Activated gamma-delta T cell (primary cell): ENCODE results near the gene FLT3LG.

ENCODE experiments used
- DNase-seq: peaks from one replicate; lab custom pipeline; 2025; lab: John Stamatoyannopoulos, UW

Gene FLT3LG

DNA sequence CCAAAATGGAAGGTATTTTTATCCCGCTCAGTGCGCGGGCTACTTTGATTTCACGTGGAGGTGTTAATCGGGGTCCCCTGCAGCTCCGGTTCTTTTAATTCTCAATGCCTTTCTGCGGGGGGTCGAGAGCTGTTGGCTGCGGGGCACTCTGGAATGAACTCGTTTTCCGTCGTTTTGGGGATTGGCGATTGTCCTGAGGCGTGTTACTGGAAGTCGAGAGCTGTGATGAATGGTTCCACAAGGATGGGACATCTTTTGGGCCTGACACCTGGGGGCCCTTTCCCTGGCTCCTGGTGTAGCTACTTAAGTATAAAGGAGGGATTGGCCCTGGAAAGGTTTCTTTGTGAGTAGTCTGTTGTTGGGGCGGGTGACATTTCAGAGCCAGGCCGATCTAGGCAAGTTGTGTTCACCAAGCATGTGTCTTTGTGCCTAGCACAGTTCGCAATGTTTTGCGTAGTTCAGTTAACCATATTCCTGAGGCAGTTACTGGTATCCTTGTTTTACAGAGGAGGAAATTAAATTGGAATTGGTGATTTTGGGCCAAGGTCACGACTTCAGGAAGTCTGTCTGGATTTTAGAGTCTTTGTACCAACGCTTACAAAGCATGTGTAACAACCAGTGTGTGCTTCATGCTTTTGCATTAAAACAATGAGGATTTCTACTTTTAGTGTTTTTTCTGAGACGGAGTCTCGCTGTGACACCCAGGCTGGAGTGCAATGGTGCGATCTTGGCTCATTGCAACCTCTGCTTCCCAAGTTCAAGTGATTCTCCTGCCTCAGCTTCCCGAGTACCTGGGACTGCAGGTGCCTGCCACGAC is 14.2 kb downstream of the FLT3LG start:
- DNase-seq, result no peak

DNA sequence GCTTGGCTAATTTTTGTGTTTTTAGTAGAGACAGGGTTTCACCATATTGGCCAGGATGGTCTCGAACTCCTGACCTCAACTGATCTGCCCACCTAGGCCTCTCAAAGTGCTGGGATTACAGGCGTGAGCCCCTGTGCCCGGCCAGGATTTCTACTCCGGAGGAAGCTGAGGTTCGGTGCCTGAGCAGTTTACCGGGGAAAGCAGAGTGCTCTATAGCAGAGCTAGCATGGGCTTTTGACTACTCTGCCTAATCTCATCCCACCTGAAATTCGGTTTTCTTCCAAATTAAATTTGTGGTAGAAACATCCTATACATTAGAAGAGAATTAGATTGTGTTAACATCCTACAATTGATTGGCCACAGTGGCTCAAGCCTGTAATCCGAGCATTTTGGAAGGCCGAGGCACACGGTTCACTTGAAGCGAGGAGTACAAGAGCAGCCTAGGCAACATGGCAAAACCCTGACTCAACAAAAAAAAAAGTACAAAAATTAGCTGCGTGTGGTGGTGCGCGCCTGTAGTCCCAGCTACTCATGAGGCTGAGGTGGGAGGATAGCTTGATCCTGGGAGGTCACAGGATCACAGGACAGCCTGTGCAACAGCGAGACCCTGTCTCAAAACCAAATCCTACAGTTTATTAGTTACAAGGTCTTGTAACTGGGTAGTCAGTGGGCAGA is 15.0 kb downstream of the FLT3LG start:
- no peak for DNase-seq

DNA sequence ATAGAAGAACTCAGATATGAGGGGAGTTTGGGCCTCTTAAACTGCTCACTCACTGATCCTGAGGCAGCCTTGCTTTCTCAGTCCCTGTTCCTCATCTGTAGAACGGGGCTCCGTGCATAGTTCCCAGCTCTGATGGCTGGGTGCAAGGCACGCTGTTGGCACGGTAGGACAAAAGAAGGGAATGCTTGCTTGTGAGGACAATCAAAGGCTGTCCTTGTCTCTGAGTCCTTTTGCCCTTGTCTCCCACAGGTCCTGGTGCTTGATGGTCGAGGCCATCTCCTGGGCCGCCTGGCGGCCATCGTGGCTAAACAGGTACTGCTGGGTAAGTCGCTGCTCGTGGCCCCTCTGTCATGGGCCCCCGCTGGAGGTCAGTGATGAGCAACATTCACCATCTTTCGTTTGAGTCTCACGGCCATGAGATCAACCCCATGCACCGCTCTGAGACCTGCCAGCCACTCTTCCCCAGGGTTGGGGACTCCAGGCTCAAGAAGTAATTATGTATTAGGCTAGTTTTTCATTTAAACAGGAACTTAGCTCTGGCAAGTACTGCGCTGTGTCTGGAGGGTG is 15.7 kb downstream of the FLT3LG start:
- DNase-seq, result no peak

DNA sequence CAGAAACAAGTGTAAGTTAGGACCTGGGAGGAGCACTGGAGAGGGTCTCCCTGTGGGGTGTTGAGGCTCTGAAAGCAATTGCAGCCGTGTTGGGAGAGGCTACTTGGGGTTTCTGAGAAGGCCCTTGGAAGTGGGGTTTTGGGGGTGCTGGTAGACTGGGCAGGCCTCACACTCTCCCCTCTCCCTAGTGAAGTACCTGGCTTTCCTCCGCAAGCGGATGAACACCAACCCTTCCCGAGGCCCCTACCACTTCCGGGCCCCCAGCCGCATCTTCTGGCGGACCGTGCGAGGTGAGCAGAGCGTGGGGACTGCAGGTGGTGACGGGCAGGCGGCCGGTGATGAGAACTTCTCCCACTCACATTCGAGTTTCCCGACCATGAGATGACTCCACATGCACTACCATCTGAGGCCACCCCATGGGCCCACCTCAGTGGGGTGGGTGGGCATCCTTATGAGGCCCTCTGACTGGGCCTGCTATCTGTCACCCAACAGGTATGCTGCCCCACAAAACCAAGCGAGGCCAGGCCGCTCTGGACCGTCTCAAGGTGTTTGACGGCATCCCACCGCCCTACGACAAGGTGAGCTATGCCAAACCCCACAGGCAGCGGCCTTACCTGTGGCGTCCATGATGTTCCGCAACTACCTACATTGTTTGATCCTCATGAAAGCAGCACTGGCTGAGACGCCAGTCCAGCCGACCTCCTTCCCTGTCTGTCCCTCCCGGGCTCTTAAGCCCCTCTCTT is 16.4 kb downstream of the FLT3LG start:
- DNase-seq, result no peak

DNA sequence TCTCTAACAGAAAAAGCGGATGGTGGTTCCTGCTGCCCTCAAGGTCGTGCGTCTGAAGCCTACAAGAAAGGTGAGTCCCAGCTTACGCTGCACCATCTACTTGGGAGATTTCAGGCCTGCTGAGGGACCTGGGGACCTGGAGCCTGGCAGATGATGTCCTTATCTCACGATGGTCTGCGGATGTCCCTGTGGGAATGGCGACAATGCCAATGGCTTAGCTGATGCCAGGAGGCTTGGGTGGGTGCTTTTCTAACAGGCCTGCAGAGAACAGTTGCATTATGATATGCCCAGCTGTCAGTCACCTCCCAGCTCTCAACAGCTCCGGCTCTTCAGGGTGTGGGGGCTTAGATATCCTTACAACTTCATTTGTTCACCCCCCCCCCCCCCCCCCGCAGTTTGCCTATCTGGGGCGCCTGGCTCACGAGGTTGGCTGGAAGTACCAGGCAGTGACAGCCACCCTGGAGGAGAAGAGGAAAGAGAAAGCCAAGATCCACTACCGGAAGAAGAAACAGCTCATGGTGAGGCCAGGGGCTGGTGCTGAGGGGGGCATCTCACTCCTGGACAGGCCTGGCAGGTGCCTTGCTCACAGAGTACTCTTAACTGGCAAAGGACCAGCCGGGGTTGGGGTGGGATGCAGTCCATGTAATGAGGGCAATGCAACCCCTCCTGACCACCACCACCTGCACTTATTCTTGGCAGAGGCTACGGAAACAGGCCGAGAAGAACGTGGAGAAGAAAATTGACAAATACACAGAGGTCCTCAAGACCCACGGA is 17.2 kb downstream of the FLT3LG start:
- DNase-seq, result no peak

DNA sequence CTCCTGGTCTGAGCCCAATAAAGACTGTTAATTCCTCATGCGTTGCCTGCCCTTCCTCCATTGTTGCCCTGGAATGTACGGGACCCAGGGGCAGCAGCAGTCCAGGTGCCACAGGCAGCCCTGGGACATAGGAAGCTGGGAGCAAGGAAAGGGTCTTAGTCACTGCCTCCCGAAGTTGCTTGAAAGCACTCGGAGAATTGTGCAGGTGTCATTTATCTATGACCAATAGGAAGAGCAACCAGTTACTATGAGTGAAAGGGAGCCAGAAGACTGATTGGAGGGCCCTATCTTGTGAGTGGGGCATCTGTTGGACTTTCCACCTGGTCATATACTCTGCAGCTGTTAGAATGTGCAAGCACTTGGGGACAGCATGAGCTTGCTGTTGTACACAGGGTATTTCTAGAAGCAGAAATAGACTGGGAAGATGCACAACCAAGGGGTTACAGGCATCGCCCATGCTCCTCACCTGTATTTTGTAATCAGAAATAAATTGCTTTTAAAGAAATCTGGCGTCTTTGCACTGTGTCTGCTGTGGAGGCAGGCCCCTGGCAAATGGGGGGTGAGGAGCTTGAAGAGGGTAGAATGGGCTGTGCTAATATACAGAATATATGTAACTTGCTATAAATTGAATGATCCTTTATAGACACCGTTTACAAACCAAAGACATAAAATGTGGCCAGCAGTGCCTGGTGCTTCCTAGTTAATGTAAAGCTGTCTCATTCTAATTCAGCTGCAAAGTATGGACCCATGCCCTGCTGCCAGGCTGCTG is 18.0 kb downstream of the FLT3LG start:
- no peak for DNase-seq

DNA sequence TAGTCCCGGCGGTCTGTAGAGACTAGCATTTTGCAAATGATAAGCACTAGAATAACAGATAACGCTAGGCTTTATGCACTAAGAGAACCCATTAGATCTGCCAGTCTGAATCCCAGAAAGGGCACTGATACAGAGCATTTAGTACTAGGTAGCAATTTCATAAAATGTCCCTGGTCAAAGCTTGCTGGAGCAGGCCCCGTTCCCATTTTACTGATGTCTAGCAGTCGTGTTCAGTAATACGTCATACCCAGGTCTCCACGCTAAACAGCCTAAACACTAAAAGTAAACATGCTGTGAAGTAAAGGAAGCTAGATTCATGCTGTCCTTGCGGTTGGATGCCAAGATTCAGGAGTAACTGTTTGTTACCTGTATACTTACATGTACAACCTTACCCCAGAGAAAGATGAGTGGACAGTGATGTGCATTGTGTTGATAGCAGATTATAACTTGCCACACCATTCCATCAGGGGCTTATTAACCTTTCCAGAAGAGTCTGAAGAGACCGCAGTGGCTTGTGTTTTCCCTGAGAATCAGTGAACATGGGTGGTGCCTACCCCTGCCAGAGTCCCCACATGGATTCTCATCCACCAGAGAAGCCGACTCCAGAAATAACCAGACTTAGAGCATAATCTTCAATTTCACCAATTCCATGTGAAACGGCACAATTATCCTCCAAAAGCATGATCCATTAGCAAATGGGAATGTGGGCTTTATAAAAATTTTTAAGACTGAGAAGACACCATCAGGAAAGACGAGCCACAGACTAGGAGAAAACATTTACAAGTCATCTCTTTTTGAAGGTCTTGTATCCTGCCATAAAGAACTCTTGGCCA is 18.8 kb downstream of the FLT3LG start:
- DNase-seq, result no peak

DNA sequence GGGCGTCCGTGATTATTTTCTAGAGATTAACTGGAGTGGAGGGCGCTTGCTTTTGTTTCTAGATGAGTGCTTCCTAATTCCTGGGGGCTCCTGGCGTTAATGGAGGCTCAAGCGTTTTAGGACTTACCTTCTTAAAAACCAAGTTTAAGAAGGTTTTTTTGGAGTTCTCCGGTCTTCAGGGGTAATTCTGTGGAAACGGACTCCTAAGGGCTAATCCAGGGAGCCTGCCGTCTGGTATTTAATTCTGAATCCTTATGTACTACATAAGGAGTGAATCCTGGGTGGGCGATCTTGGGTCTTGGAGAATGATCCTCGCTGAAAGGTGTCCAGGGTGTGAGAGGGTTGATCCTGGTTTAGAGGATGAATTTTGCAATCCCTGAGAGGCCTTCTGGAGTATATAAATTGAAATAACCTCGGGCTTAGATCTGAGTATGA is 22.6 kb downstream of the FLT3LG start:
- no peak for DNase-seq

DNA sequence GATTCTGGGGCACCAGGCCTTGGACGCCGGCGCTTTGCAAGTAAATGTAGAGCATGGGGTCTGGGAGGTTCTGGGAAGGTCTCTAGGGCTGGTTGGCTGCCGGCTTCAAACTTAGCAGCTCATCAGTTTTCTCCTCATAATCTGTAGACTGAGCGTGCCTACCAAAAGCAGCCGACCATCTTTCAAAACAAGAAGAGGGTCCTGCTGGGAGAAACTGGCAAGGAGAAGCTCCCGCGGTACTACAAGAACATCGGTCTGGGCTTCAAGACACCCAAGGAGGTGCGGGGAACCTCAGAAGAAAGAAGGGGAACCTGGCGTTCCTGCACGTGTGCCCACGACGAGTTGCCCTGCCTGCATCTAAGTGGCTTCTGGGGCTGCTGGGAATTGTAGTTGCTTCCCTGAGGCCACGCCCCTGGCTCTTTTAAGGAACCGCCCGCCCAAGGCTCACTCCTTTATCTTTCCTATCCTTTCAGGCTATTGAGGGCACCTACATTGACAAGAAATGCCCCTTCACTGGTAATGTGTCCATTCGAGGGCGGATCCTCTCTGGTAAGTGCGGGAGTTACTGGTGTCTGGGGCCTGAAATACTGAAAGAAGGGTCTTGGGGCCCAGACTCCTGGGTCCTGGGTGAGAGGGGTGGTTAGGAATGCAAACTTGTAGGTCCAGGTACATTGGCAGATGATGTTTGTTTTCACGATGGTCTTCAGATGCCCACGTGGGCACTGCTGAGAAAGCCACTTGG is 23.2 kb downstream of the FLT3LG start:
- DNase-seq, result no peak

DNA sequence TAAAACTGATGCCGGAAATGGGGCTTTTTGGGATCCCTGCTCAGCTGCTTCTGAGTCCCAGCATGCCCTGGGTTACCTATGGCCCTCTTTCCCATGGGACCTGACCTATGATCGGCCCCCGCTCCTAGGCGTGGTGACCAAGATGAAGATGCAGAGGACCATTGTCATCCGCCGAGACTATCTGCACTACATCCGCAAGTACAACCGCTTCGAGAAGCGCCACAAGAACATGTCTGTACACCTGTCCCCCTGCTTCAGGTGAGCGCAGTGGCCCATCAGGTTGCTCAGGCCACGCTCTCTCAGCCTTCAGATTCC is 23.7 kb downstream of the FLT3LG start:
- no peak for DNase-seq

DNA sequence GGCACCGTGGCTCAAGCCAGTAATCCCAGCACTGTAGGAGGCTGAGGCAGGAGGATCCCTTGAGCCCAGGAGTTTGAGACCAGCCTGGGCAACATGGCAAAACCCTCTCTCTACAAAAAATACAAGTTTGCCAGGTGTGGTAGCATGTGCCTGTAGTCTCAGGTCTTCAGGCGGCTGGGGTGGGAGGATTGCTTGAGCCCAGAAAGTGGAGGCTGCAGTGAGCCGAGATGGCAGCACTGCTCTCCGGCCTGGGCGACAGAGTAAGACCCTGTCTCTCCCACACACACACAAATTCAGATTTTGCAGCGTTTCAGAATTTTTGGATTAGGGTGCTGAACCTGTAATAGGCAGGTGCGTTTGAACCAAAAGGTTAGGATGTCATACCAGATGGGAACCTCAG is 24.5 kb downstream of the FLT3LG start:
- no peak for DNase-seq

DNA sequence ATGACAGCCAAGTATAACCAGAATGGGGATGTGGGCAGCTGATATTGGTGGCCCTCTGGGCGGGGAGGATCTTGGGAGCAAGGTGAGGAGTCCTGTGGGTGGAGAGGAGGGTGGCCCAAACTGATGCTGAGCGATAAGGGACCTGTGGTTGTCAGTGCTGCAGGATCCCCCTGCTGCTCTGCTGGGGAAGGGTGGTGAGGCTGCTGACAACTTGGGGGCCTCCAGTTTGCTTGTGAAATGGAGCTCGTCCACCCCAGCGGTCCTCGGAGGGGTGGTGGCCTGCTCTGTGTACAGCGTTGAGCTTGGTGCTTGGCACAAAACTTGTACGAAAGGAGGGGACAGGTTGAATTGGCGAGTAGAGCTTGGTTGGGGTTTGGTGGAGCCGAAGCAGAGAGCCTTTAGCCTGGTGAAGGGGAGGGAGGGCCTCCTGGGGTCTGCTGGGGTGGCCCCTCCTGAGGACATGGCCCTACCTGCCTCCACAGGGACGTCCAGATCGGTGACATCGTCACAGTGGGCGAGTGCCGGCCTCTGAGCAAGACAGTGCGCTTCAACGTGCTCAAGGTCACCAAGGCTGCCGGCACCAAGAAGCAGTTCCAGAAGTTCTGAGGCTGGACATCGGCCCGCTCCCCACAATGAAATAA is 25.1 kb downstream of the FLT3LG start:
- no peak for DNase-seq

DNA sequence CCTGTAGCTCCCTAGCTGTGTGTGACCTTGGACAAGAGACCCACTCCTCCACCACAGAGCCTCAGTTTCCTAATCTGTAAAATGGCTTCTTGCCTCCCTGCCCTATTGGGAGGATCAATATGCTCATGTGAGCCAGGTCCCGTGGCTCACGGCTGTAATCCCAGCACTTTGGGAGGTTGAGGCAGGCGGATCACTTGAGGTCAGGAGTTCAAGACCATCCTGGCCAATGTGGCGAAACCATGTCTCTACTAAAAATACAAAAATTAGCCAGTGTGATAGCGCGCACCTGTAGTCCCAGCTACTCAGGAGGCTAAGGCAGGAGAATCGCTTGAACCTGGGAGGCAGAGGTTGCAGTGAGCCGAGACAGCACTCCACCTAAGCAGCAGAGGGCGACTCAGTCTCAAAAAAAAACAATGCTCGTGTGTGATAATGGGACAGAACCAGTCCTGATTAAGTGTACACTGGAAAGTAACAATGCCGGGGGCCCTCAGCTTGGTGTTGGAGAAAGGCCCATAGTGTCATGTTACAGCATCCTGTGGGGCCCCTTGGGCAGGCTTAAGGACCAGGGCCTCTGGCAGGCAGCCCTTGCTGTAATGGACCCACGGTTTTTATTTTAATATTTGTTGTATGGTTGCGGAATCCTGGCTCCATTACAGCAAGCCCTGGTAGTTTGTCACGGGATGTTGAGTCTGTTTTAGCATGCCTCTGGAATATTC is 29.0 kb downstream of the FLT3LG start:
- no peak for DNase-seq

DNA sequence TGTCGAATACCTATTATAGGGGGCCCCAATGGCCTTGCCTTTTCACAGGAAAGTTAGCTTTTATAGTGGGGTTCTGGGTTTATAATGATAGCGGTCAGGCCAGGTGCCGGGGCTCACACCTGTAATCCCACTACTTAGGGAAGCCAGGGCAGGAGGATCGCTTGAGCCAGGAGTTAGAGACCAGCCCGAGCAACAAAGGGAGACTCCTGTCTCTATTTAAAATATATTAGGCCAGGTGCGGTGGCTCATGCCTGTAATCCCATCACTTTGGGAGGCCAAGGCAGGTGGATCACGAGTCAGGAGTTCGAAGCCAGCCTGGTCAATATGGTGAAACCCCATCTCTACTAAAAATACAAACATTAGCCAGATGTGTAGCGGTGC is 29.6 kb downstream of the FLT3LG start:
- no peak for DNase-seq

DNA sequence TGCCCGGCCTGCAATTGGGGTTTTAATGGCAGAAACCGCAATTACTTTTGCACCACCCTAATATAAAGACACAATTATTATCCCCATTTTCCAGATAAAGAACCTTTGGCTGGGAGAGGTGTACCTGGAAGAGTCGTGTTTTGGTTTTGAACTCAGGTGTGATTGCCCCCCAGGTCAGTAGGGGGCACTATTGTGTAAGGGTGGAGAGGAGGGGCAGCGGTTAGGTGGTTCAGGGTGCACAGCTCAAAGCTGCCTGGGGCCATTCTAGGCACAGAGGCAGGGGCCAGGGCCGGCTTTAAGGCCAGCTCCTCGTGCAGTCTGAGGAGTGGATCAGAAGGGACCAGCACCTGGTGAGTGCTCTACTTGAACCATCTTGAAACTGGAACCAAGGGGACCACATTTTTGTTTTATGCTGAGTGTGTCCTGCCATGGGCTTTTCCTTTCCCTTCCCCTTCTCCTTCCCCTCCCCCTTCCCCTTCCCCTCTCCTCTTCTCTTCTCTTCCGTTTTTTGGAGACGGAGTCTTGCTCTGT is 32.6 kb downstream of the FLT3LG start:
- DNase-seq, result no peak

DNA sequence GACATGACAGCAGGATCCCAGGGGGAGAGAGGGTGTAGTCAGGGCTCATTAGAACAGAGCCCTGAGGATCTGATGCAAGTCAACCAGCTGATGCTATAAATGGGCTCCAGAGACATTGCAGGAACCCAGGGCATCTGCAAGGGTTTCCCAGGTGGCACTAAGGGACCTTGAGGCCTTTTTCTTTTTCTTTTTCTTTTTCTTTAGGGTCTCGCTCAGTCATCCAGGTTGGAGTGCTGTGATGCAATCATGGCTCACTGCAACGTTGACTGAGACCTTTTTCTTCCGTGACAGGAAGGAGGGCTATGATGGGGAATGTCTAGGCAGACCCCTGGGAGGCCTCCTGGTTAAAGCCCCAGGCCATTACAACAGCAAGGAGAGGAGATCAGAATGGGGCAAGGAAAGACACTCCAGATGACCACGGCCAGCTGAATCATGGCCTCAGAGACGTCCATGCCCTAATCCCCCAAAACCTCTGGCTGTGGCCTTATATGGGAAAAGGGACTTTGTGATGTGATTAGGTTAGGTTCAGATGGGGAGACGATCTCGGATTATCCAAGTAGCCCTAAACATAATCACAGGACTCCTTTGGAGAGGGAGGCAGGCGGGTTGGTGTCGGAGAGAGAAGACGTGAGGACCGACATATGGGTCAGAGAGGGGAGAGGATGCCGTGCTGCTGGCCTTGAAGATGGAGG is 33.9 kb downstream of the FLT3LG start:
- no peak for DNase-seq

DNA sequence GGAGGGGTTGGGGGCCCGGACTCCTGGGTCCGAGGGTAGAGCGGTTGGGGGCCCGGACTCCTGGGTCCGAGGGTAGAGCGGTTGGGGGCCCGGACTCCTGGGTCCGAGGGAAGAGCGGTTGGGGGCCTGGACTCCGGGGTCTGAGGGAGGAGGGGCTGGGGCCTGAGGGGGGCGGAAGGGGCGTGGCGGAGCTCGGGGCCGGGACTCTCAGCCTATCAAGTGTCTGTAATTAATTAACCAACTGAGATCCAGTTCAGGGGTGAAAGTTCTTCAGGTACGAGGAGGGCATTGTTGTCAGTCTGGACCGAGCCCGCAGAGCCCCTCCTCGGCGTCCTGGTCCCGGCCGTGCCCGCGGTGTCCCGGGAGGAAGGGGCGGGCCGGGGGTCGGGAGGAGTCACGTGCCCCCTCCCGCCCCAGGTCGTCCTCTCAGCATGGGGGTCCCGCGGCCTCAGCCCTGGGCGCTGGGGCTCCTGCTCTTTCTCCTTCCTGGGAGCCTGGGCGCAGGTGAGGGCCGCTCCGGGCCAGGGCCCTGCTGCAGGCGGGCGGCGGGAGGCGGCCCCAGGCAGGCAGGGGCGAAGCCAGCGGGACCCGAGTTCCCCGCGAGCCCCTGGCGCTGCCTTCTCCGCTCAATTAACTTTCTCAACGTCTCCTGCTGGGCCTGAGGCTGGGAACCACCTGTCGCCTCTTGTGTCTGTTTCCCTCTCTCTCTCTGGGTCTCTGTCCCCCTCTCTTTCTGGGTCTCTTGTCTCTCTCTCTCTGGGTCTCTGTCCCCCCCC is 39.1 kb downstream of the FLT3LG start:
- no peak for DNase-seq
